Measurements from ENCODE around the gene GTF2I.
"Not testable (repeated sequence)": the region's sequence is repeated elsewhere in the genome, so short reads cannot be mapped to it uniquely, and the experiment has no call there.

The GTF2I gene

DNA sequence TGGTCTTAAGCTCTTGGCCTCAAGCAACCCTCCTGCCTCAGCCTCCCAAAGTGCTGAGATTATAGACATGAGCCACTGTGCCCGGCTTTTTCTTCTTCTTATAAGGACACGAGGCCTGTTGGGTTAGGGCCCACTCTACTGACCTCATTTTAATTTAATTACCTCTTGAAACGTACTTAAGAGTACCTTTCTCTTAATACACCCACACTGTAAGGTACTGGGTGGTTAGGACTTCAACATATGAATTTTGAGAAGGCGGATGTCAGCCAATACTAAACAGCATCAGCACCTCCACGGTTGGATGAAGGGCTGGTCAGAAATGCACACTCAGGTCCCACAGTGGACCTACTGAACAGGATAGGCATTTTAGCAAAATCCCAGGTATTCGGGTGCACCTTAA, 124.2 kb downstream of the GTF2I start:
- DNase-seq = not testable (repeated sequence)

- DNase-seq = not testable (repeated sequence)
Measured at GRCh38 chr7:74783595-74783994, 126.1 kb downstream of the GTF2I start.

GRCh38 chr7:74788369-74789150, 131.0 kb downstream of the GTF2I start:
- peak; percentile 92 to 95 for DNase-seq

GRCh38 chr7:74789200-74789736, 131.8 kb downstream of the GTF2I start:
- not testable (repeated sequence) for DNase-seq

GRCh38 chr7:74797848-74798622, 140.5 kb downstream of the GTF2I start:
- DNase-seq = not testable (repeated sequence)

DNA sequence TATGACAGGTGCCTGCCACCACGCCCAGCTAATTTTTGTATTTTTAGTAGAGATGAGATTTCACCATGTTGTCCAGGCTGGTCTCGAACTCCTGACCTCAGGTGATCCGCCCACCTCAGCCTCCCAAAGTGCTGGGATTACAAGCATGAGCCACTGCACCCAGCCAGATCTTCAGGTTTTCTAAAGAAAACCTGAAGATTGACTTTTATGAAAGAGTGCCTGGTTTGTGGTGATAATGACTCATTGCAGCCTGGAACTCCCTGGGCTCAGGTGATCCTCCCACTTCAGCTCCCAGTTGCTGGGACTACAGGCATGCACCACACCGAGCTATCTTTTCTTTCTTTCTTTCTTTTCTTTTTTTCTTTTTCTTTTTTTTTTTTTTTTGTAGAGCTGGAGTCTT, 141.1 kb downstream of the GTF2I start:
- not testable (repeated sequence) for DNase-seq
